HEK293T (cell line): Measurements from ENCODE around the gene DOK6.

Experiments used
- CTCF ChIA-PET: fragments of 350-600 bp; formaldehyde crosslinking; extraction: SDS; loops from one replicate; lab custom pipeline; 2021; ENCODE audit warnings: antibody characterized with exemption, inconsistent platforms; lab: Yijun Ruan, JAX
- POLR2A ChIA-PET: fragments of 350-600 bp; formaldehyde crosslinking; extraction: SDS; loops from one replicate; lab custom pipeline; 2020; ENCODE audit warnings: antibody characterized with exemption, inconsistent platforms; lab: Yijun Ruan, JAX
- DNase-seq: peaks from one replicate; pipeline ENCODE4 v3.0.0; 2012; ENCODE audit warnings: mixed read lengths; ENCODE audit errors: extremely low spot score
- ARNT ChIP-seq: fragments of 450-650 bp; IDR thresholded peaks from 2 replicates; pipeline ENCODE4 v1.6.1; 2017; ENCODE audit warnings: mild to moderate bottlenecking
- BHLHE40 ChIP-seq: fragments of 450-650 bp; IDR thresholded peaks from 2 replicates; pipeline ENCODE4 v1.6.1; 2016; ENCODE audit warnings: mild to moderate bottlenecking, moderate library complexity, borderline replicate concordance
- CTBP1 ChIP-seq: fragments of 450-650 bp; IDR thresholded peaks from 2 replicates; pipeline ENCODE4 v1.6.1; 2016; ENCODE audit warnings: borderline replicate concordance
- ELF4 ChIP-seq: fragments of 450-650 bp; IDR thresholded peaks from 2 replicates; pipeline ENCODE4 v1.6.1; 2017; ENCODE audit warnings: antibody characterized with exemption
- FOXA1 ChIP-seq: fragments of 450-650 bp; IDR thresholded peaks from 2 replicates; pipeline ENCODE4 v1.6.1; 2016; ENCODE audit warnings: mild to moderate bottlenecking
- FOXK2 ChIP-seq: fragments of 450-650 bp; IDR thresholded peaks from 2 replicates; pipeline ENCODE4 v1.6.1; 2016; ENCODE audit warnings: mild to moderate bottlenecking
- FOXM1 ChIP-seq: fragments of 450-650 bp; IDR thresholded peaks from 2 replicates; pipeline ENCODE4 v1.6.1; 2017; ENCODE audit warnings: mild to moderate bottlenecking, borderline replicate concordance
- HDGF ChIP-seq: fragments of 450-650 bp; IDR thresholded peaks from 2 replicates; pipeline ENCODE4 v1.6.1; 2017; ENCODE audit warnings: antibody characterized with exemption, borderline replicate concordance
- L3MBTL2 ChIP-seq: fragments of 450-650 bp; conservative IDR thresholded peaks from 2 replicates; pipeline ENCODE4 v1.6.1; 2016; ENCODE audit warnings: mild to moderate bottlenecking
- LEF1 ChIP-seq: fragments of 450-650 bp; IDR thresholded peaks from 2 replicates; pipeline ENCODE4 v1.6.1; 2017; ENCODE audit warnings: mild to moderate bottlenecking, borderline replicate concordance
- NFRKB ChIP-seq: fragments of 450-650 bp; IDR thresholded peaks from 2 replicates; pipeline ENCODE4 v1.6.1; 2016; ENCODE audit warnings: mild to moderate bottlenecking, moderate library complexity
- SP1 ChIP-seq: fragments of 450-650 bp; IDR thresholded peaks from 2 replicates; pipeline ENCODE4 v1.6.1; 2017
- SUZ12 ChIP-seq: fragments of 450-650 bp; IDR thresholded peaks from 2 replicates; pipeline ENCODE4 v1.6.1; 2016; ENCODE audit warnings: mild to moderate bottlenecking
- TARDBP ChIP-seq: fragments of 450-650 bp; IDR thresholded peaks from 2 replicates; pipeline ENCODE4 v1.6.1; 2016
- ZNF384 ChIP-seq: fragments of 450-650 bp; IDR thresholded peaks from 2 replicates; pipeline ENCODE4 v1.6.1; 2016
- TF ChIP-seq, protein P1 (sequence below): fragments of 450-650 bp; IDR thresholded peaks from 2 replicates; pipeline ENCODE4 v1.6.1; 2016

DOK6 gene

DNA sequence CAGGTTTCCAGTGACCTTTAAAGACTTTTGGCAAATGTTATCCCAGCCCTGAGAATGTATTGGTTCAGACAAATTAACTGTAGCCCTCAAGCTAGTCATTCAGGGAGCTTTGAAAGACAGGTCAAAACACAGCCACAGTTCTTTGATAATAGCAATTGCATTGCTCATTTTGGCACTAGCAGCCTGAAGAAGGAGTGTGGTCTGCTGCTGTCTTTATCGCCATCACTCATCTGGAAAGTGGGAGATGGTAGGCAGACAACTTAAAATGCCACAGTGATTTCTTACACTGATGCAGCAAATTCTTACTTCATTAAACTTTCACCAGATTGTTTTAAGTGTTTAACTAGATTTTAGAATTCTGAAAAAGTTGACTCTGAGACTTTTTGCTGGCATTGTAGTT lies 47.2 kb downstream of the DOK6 start:
- TF ChIP-seq ZNF384 (no peak), ARNT (no peak), ELF4 (no peak), SUZ12 (no peak), TARDBP (no peak), BHLHE40 (no peak), NFRKB (no peak), CTBP1 (no peak), HDGF (no peak), SP1 (no peak), FOXK2 (no peak), L3MBTL2 (no peak), FOXM1 (no peak), LEF1 (no peak), FOXA1 (no peak)
- TF ChIP-seq, protein P1, sequence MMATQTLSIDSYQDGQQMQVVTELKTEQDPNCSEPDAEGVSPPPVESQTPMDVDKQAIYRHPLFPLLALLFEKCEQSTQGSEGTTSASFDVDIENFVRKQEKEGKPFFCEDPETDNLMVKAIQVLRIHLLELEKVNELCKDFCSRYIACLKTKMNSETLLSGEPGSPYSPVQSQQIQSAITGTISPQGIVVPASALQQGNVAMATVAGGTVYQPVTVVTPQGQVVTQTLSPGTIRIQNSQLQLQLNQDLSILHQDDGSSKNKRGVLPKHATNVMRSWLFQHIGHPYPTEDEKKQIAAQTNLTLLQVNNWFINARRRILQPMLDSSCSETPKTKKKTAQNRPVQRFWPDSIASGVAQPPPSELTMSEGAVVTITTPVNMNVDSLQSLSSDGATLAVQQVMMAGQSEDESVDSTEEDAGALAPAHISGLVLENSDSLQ, result no peak
- DNase-seq, result no peak
- ChIA-PET CTCF (no interaction called here), POLR2A (no interaction called here)

DNA sequence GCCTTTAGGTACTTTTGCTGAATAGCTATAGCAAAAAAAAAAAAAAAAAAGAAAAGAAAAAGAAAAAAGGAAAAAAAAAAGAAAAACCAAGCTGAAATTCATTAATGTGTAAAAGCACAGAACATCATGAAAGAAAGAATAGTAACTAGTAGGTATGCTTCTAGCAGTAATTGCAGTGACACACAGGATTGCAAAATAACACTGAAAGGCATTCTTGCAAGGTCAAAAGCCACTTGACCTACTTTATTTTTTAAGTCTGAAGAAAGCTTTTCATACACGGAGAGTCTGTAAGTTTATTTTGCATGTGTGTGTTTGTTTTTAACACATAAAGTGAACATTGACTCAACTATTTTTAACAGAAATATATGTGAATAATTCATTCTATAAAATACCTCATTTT lies 54.4 kb downstream of the DOK6 start:
- POLR2A ChIA-PET, result no interaction called here
- CTCF ChIA-PET, result no interaction called here
- DNase-seq, result no peak
- TF ChIP-seq, protein P1, result no peak
- TF ChIP-seq ZNF384 (no peak), HDGF (no peak), FOXA1 (no peak), NFRKB (no peak), ELF4 (no peak), SUZ12 (no peak)

GRCh38 chr18:69469444-69469919 lies 68.8 kb downstream of the DOK6 start:
- TF ChIP-seq, protein P1, result no peak
- no peak for TF ChIP-seq ELF4
- TF ChIP-seq BHLHE40, result no peak
- TF ChIP-seq HDGF, result no peak
- TF ChIP-seq L3MBTL2, result no peak
- no peak for TF ChIP-seq FOXK2
- no peak for TF ChIP-seq CTBP1
- TF ChIP-seq ZNF384, result no peak
- no peak for TF ChIP-seq LEF1
- no peak for TF ChIP-seq SP1
- TF ChIP-seq FOXM1, result no peak
- no peak for TF ChIP-seq NFRKB
- TF ChIP-seq TARDBP, result no peak
- no peak for TF ChIP-seq SUZ12
- TF ChIP-seq ARNT, result no peak
- TF ChIP-seq FOXA1, result no peak
- ChIA-PET CTCF (interaction anchor here (1.0 kb wide), 1 partner anchor 10 kb away, joined by 4 read pairs; no protein-coding TSS in a partner anchor), POLR2A (no interaction called here)
- peak; percentile 17 for DNase-seq

- POLR2A ChIA-PET, result no interaction called here
- CTCF ChIA-PET, result no interaction called here
- TF ChIP-seq NFRKB, result no peak
- no peak for TF ChIP-seq ZNF384
- no peak for TF ChIP-seq LEF1
- TF ChIP-seq TARDBP, result no peak
- TF ChIP-seq, protein P1, result no peak
- TF ChIP-seq SUZ12, result no peak
- no peak for TF ChIP-seq SP1
Measured at GRCh38 chr18:69480460-69480859, 79.8 kb downstream of the DOK6 start.

DNA sequence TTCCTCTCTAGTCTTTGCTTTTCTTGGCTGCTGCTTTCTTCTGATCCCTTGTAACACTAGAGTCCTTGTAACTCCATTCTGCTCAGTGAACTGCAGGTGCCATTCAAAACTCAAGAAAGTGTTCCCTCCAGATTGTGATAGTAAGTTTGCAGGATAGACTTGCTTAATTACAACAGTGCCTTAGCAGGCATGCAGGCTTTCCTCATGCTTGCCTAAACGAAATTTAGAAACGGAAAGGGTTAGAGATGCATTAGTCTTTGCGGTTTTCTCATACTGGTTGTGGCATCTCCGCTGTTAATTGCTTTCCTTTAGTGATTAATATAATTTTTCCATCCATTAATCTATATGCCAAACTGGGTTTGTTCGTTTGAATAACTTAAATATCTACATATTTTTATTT lies 82.9 kb downstream of the DOK6 start:
- DNase-seq, result no peak
- CTCF ChIA-PET, result no interaction called here
- POLR2A ChIA-PET, result no interaction called here
- no peak for TF ChIP-seq SP1
- TF ChIP-seq ZNF384, result no peak
- no peak for TF ChIP-seq ELF4
- TF ChIP-seq SUZ12, result no peak
- TF ChIP-seq FOXK2, result no peak
- TF ChIP-seq, protein P1, result no peak
- TF ChIP-seq FOXM1, result no peak

More at GRCh38 chr18:69480460-69480859, 79.8 kb downstream of the DOK6 start:
- DNase-seq, result no peak
